Measurements from ENCODE around the gene OSR1.

DNA sequence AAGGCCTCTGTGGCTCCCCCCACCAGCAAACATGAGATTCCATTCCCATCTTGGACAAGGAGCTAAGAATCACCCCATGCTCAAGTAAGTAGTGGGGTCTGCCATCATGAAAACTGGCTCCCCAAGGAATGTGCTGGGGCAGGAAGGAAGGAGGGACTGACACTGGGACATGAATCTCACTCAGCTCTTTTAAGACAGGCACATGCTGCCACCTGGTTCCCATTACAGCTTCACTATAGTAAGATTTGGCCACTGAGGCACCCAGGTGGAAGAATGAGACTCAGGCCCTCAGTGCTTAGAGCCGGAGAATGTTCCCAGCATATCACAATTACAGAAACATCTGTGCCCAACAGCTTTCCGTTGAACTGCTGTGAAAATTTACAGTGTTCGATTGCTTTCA is 38.7 kb downstream of the OSR1 start:
- TF ChIP-seq, protein P1, sequence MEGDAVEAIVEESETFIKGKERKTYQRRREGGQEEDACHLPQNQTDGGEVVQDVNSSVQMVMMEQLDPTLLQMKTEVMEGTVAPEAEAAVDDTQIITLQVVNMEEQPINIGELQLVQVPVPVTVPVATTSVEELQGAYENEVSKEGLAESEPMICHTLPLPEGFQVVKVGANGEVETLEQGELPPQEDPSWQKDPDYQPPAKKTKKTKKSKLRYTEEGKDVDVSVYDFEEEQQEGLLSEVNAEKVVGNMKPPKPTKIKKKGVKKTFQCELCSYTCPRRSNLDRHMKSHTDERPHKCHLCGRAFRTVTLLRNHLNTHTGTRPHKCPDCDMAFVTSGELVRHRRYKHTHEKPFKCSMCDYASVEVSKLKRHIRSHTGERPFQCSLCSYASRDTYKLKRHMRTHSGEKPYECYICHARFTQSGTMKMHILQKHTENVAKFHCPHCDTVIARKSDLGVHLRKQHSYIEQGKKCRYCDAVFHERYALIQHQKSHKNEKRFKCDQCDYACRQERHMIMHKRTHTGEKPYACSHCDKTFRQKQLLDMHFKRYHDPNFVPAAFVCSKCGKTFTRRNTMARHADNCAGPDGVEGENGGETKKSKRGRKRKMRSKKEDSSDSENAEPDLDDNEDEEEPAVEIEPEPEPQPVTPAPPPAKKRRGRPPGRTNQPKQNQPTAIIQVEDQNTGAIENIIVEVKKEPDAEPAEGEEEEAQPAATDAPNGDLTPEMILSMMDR (conservative IDR thresholded peaks at IDR 0.05 in 1 of 2, IDR thresholded peaks at IDR 0.05 in 1 of 2; ENCODE audit: low read depth in 1 of 2, low read length in 2 of 2), result no peak
- TF ChIP-seq EZH2 (IDR thresholded peaks at IDR 0.05; ENCODE audit: low read length, missing control alignments), result no peak
